Peyer's patch (tissue), 4 donors: ENCODE results near the gene ABLIM2.

Experiments
- CTCF ChIP-seq, 6 experiments: fragments of 450-650 bp in 4 of 6; fragments of 200-600 bp in 2 of 6; sonication (generic) in 1 of 6; IDR thresholded peaks; one replicate each; pipeline ENCODE4 v1.5.1; 2017 to 2019; ENCODE audit warnings: antibody characterized with exemption in 6 of 6, mild to moderate bottlenecking in 3 of 6, moderate library complexity in 1 of 6
- POLR2A ChIP-seq, 2 donors: fragments of 450-650 bp; IDR thresholded peaks; one replicate each; pipeline ENCODE4 v1.5.1; 2017; ENCODE audit warnings: antibody characterized with exemption in 2 of 2, mild to moderate bottlenecking in 2 of 2, moderate library complexity in 2 of 2

DNA sequence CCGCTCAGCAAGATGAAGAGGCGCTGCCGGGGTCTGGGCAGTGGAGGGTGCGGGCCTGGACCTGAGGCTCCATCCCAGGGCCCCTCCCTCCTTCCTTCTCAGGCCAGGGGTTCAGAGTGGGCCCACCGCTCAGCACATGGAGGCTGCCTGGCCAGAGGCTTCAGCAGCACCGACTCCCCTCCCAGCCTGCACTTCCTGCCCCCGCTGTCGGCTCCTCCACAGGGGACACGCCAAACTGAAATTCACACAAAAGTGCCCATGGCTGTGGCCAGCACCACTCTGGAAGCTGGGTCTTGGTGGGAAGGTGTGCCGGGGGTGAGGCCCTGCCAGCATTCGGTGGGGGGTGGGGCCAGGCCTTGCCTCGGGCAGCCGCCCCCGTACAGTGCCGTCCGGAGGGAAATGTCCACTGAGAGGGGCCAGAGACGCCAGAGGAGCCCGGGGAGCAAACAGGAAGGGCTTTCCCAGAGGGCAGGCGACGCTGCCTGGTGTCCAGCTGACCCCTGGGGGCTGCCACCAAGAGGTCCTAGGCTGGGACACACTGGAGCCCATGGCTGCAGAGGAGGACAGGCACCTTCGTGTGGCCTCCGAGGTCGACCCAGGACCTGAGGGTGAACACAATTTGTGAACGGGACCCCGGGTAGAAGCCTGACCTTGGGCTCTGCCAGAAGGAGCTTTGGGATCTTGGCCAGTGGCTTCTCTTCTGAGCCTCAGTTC is 134.4 kb downstream of the ABLIM2 start:
- TF ChIP-seq CTCF (IDR thresholded peaks at IDR 0.05), result no peak
- no peak for TF ChIP-seq POLR2A (IDR thresholded peaks at IDR 0.05)
